Activated naive CD4-positive, alpha-beta T cell (primary cell): ENCODE results near the gene MGMT.

Experiments used
- DNase-seq, 4 experiments: peaks; one replicate each; lab custom pipeline; 2025; lab: John Stamatoyannopoulos, UW

Gene MGMT

GRCh38 chr10:129594811-129595210, 127.8 kb downstream of the MGMT start:
- DNase-seq = no peak

GRCh38 chr10:129598413-129598812, 131.4 kb downstream of the MGMT start:
- DNase-seq = no peak

GRCh38 chr10:129599160-129599559, 132.1 kb downstream of the MGMT start:
- DNase-seq = no peak

DNA sequence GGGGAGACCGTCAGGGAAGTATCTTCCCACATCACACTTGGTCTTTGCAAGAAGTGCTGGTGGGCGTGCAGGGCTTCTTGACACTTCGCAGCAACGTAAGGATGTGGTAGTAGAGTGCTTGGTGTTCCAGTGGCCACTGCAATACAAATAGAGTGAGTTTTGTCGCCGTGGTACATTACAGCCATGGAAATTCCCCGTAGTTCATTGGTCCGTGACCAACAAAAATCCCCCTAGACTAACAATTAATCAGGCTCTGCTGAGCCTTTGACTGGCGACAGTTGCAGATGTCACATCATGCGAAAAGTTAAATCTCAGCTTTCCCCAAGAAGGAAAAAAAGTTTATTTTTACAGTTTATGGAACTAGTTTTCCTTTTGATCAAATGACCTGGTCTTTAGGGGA, 134.7 kb downstream of the MGMT start:
- no peak for DNase-seq

DNA sequence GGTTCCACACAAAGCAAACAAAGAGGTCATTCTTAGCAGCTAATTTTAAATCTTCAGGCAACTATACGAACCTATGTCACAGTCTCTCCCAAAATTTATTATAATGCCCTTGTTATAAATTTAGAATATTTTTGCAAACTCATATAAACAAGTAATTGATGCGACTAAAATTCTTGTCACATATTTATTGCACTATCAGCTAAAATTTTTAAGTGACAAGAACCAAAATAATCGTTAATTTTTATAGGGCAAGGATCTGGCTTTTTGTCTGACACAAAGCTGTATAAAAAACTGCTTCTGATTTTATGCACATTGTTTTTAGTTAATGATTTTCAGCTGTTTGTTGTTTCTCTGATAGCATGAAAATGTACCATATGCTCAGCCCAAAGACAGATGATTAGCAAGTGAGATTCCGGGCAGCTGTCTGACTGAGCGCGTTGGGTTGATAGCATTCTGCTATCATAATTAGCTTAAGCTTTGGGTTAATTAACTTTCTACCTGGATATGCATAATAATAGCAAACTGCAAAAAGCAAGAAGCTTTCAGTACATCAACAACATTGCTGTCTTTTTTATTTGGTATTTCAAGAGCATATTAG, 136.0 kb downstream of the MGMT start:
- DNase-seq = no peak

GRCh38 chr10:129604333-129605032, 137.4 kb downstream of the MGMT start:
- no peak for DNase-seq

- DNase-seq = no peak
Measured at GRCh38 chr10:129605266-129605985, 138.4 kb downstream of the MGMT start.

DNA sequence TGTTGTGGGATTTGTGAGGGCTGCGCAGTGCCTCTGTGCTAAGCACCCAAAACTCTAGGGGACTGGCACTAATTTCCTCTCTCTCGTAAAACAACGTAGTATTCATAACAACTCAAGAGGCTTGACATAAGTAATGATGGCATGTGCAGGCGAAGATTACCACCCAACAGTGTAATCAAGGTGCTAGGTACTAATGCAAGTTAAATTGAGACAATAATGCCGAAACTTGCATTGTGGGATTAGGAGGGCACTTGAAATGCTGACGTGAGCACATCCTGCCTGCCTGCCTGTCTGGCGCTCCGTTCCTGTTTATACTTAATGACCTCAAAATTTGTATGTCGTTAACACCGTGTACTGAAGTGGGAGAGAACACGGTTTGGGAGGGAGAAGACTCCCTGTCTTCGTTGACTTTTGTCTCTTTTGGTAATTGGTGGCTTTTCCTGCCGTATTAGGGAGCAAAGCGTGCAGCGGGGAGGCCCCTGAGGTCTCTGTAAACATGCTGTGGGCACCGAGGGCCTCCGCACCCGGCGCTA, 139.0 kb downstream of the MGMT start:
- no peak for DNase-seq

DNA sequence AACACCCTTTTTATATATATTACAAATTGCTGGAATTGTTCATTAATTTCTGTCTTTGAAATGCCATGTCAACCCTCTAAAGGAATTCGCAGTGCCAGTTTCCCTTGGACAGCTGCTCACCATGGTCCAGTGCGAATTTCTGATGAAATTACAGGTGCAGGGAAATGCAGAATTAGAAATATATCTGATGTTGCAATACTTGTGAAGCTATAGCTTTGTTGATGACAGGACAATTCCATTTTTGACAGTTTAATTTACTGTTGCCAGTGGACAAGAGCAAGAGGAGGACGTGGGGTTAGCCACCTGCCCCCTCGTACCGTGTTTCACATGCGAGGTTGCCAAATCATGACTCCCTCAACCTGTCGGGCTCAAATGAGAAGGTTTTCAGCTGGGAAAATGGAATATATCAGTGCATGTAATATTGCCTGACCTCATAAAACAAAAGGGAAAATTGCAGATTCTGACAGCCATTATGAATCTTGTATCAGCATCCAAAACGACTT, 140.6 kb downstream of the MGMT start:
- no peak for DNase-seq

GRCh38 chr10:129608653-129609052, 141.6 kb downstream of the MGMT start:
- DNase-seq = no peak

- DNase-seq = no peak
Measured at GRCh38 chr10:129609551-129609950, 142.5 kb downstream of the MGMT start.

- no peak for DNase-seq
Measured at GRCh38 chr10:129612481-129613109, 145.6 kb downstream of the MGMT start.

- DNase-seq = no peak
Measured at GRCh38 chr10:129613377-129613980, 146.4 kb downstream of the MGMT start.

GRCh38 chr10:129614341-129614740, 147.3 kb downstream of the MGMT start:
- no peak for DNase-seq

DNA sequence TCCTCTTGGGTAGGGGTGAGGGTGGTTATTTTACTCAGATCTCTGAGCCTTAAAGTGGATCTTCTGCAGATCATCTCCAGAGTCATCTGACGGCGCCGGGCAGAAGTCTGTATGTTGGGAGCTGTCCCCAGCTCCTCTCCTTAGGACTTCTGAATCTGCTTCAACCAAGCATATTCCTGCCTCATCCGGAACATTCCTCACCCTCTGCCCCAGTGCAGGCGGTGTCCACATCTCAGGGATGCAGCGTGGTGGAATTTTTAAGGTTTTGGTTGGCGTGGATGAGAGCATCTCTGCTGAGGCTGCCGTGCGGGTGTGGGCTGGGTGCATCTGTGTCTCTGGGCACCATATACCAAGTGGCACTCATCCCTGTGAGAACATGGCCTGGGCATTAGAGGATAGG, 148.3 kb downstream of the MGMT start:
- no peak for DNase-seq

GRCh38 chr10:129615921-129616525, 149.0 kb downstream of the MGMT start:
- no peak for DNase-seq

- no peak for DNase-seq
Measured at GRCh38 chr10:129617768-129618167, 150.7 kb downstream of the MGMT start.

- DNase-seq = no peak
Measured at GRCh38 chr10:129621062-129621461, 154.0 kb downstream of the MGMT start.

DNA sequence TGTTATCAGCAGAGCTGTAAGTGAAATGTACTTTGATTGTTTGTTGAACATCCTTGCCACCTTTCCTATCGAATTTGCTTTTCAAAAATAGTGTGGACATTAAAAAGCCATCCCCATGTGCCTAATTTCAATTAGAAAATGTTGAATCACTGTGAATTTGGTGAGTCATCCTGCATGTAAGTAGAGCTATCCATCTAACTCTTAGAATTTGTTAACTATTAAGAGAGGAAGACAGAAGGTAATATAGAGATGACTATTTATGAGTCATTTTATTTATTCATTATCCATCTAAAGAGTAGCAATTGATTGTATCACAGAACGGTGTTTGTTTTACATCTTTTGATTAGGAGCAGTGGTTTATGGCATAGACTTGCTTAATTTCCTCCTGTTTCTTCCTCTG, 154.7 kb downstream of the MGMT start:
- DNase-seq = no peak

GRCh38 chr10:129622291-129622690, 155.2 kb downstream of the MGMT start:
- no peak for DNase-seq

GRCh38 chr10:129622736-129623135, 155.7 kb downstream of the MGMT start:
- no peak for DNase-seq

DNA sequence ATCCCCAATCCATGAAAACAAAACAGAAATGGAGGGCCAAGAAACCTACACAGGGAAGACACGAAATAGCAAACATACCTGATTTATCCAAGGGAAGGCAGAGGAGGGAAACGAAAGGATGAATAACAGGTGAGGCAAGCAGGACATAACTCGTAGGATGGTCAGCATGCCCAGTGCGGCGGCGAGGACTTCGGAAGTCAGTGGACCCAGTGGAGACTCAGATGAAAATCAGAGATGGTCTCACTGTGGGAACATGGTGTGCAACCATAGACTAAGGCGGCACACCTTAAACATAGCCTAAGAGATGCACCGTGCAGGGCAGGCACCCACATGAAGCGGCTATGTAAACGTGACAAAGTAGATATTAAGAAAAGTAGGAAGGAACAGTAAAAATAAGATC, 157.5 kb downstream of the MGMT start:
- no peak for DNase-seq
